Ishikawa (cell line): Measurements from ENCODE around the gene TTC29.

Source experiments
- CEBPB ChIP-seq: IDR thresholded peaks from 2 replicates; pipeline ENCODE4 v1.6.1; 2012
- CREB1 ChIP-seq: IDR thresholded peaks from 2 replicates; pipeline ENCODE4 v1.6.1; 2012; ENCODE audit warnings: low read depth
- EGR1 ChIP-seq: IDR thresholded peaks from 2 replicates; pipeline ENCODE4 v1.6.1; 2012
- EP300 ChIP-seq: IDR thresholded peaks from 2 replicates; pipeline ENCODE4 v1.6.1; 2012; ENCODE audit warnings: borderline replicate concordance
- FOXM1 ChIP-seq: IDR thresholded peaks from 2 replicates; pipeline ENCODE4 v1.6.1; 2012; ENCODE audit warnings: low read depth, borderline replicate concordance
- NFIC ChIP-seq: IDR thresholded peaks from 2 replicates; pipeline ENCODE4 v1.6.1; 2012
- RAD21 ChIP-seq: IDR thresholded peaks from 2 replicates; pipeline ENCODE4 v1.6.1; 2012; ENCODE audit warnings: low read depth
- TAF1 ChIP-seq: IDR thresholded peaks from 2 replicates; pipeline ENCODE4 v1.6.1; 2012; ENCODE audit warnings: low read depth, mild to moderate bottlenecking
- TCF12 ChIP-seq: IDR thresholded peaks from 2 replicates; pipeline ENCODE4 v1.6.1; 2012; ENCODE audit warnings: low read depth
- TEAD4 ChIP-seq: IDR thresholded peaks from 2 replicates; pipeline ENCODE4 v1.6.1; 2012
- YY1 ChIP-seq: IDR thresholded peaks from 2 replicates; pipeline ENCODE4 v1.6.1; 2012; ENCODE audit warnings: low read depth
- ZBTB7A ChIP-seq: IDR thresholded peaks from 2 replicates; pipeline ENCODE4 v1.6.1; 2012; ENCODE audit warnings: low read depth
- TF ChIP-seq, protein P1 (sequence below): IDR thresholded peaks from 2 replicates; pipeline ENCODE4 v1.6.1; 2012; ENCODE audit warnings: low read depth, mild to moderate bottlenecking
- TF ChIP-seq, protein P2 (sequence below): IDR thresholded peaks from 2 replicates; pipeline ENCODE4 v1.6.1; 2012
- TF ChIP-seq, protein P3 (sequence below): IDR thresholded peaks from 2 replicates; pipeline ENCODE4 v1.6.1; 2012

TTC29 gene

DNA sequence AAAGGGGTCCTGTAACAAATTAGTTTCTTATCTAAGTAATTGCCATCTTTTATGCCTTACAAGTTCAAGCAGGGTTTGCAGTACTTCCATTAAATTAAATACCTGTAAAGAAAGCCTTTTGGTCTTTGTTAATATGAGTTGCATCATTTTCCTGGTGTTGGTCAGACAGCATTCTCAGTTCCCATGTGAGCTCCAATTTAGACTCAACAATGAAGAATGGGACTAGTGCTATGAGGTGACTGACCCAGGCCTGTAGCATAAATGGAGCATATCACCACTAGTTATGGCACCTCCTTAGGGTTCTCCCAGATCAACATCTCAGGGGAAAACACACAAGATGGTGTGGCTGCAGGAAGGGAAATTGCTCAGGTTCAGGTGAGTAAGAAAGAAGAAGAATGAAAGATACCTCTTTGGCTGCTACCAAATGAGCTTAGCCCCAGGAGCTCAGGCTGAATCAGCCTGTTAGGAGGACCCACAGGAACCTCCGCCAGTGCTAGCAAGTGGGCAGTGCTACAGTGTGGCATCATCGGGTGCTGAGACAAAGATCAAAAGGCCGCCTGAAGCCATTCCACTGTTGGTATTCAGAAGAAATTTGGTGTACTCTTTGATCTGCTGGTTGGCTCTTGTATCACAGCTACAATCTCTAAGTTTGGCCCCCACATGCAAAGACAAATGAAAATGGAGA, 1.8 kb downstream of the TTC29 start:
- TF ChIP-seq, protein P1, sequence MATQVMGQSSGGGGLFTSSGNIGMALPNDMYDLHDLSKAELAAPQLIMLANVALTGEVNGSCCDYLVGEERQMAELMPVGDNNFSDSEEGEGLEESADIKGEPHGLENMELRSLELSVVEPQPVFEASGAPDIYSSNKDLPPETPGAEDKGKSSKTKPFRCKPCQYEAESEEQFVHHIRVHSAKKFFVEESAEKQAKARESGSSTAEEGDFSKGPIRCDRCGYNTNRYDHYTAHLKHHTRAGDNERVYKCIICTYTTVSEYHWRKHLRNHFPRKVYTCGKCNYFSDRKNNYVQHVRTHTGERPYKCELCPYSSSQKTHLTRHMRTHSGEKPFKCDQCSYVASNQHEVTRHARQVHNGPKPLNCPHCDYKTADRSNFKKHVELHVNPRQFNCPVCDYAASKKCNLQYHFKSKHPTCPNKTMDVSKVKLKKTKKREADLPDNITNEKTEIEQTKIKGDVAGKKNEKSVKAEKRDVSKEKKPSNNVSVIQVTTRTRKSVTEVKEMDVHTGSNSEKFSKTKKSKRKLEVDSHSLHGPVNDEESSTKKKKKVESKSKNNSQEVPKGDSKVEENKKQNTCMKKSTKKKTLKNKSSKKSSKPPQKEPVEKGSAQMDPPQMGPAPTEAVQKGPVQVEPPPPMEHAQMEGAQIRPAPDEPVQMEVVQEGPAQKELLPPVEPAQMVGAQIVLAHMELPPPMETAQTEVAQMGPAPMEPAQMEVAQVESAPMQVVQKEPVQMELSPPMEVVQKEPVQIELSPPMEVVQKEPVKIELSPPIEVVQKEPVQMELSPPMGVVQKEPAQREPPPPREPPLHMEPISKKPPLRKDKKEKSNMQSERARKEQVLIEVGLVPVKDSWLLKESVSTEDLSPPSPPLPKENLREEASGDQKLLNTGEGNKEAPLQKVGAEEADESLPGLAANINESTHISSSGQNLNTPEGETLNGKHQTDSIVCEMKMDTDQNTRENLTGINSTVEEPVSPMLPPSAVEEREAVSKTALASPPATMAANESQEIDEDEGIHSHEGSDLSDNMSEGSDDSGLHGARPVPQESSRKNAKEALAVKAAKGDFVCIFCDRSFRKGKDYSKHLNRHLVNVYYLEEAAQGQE, result no peak
- TF ChIP-seq YY1, result no peak
- TF ChIP-seq TAF1, result no peak
- TF ChIP-seq RAD21, result no peak
- TF ChIP-seq EP300, result no peak
- TF ChIP-seq CEBPB, result no peak
- TF ChIP-seq NFIC, result no peak
- TF ChIP-seq, protein P2, sequence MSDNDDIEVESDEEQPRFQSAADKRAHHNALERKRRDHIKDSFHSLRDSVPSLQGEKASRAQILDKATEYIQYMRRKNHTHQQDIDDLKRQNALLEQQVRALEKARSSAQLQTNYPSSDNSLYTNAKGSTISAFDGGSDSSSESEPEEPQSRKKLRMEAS, result no peak
- TF ChIP-seq TEAD4, result no peak
- no peak for TF ChIP-seq ZBTB7A
- TF ChIP-seq TCF12, result no peak

DNA sequence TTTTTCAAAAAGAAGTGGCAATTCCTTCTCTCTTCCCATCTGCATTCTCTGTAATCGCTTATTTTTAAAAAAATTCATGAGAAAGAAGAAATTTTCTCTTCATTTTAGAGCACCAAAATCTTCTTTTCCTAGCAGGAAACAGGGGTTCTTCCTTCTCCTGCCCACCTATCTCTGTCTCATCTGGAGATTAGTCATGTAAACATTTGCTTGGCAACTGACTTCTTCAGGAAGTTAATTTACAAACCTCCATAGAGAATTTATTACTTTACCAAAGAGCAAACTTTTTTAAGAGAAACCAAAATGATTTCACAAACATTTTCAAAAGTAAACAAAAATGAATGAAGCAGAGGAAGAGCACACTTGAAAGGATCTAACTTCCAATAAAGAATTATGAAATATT, 13.5 kb downstream of the TTC29 start:
- TF ChIP-seq TEAD4 (no peak), EP300 (no peak), ZBTB7A (no peak), CREB1 (no peak), NFIC (no peak), YY1 (no peak), EGR1 (no peak), FOXM1 (no peak), TAF1 (no peak), CEBPB (no peak), RAD21 (no peak), TCF12 (no peak)
- TF ChIP-seq, protein P1, result no peak
- TF ChIP-seq, protein P3, sequence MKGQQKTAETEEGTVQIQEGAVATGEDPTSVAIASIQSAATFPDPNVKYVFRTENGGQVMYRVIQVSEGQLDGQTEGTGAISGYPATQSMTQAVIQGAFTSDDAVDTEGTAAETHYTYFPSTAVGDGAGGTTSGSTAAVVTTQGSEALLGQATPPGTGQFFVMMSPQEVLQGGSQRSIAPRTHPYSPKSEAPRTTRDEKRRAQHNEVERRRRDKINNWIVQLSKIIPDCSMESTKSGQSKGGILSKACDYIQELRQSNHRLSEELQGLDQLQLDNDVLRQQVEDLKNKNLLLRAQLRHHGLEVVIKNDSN, result no peak
- TF ChIP-seq, protein P2, result no peak

DNA sequence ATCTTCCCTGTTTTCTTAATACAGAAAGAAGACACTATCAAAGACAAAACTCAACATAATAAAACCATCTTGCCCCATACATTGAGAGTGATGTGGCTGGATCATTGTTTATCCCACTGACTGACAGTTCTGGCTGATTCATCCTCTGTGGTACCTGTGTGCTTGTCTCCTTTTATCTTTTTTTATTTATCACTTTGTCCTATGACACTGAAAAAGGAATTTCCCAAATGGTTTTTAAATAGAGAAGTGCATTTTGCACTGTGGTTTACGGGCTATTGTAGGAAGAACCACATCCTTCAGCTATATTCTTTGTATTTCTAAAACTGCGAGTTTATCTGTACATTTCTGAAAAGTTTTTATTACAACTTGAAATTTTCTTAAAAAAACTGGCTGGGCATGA, 15.0 kb downstream of the TTC29 start:
- TF ChIP-seq TAF1 (no peak), RAD21 (no peak), NFIC (no peak), EP300 (no peak), TCF12 (no peak), CEBPB (no peak), CREB1 (no peak), TEAD4 (no peak), FOXM1 (no peak), YY1 (no peak), ZBTB7A (no peak), EGR1 (no peak)
- TF ChIP-seq, protein P2, result no peak
- TF ChIP-seq, protein P1, result no peak
- TF ChIP-seq, protein P3, result no peak

DNA sequence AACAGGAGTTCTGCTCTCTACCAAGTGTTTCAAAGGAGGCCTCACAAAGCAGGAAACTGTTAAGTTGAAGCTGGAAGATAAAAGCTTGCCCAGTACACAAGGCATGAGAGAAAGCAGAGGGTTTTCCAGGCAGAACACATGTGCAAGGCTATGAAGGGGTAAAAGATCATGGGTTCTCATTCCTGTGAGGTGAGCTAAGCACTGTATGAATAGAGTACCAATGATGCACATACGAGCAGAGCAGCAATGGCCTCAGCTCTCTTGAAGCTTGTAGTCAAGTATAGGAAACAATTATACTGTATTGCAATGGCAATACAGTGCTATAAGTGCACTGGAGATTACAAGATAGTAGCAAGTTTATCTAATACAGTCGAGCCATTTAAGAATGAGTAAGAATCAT, 18.0 kb downstream of the TTC29 start:
- TF ChIP-seq, protein P2, result no peak
- TF ChIP-seq, protein P3, result no peak
- no peak for TF ChIP-seq RAD21
- TF ChIP-seq CREB1, result no peak
- no peak for TF ChIP-seq EGR1
- TF ChIP-seq YY1, result no peak
- no peak for TF ChIP-seq NFIC
- TF ChIP-seq TCF12, result no peak
- TF ChIP-seq TAF1, result no peak
- TF ChIP-seq, protein P1, result no peak
- no peak for TF ChIP-seq FOXM1
- TF ChIP-seq CEBPB, result no peak
- no peak for TF ChIP-seq TEAD4
- TF ChIP-seq EP300, result no peak
- no peak for TF ChIP-seq ZBTB7A
